Gastroesophageal sphincter (tissue), 4 donors: Measurements from ENCODE around the gene MCM9. TPM values are rescaled to one million over a fixed set of nuclear protein-coding genes. Genes with fewer than 3 reads are reported as not detected.

Source experiments
- ATAC-seq: fragments of 150-250 bp; one replicate; pipeline ENCODE4 v1.9.1; 2016; ENCODE audit warnings: mild to moderate bottlenecking, moderate library complexity
- H3K27ac ChIP-seq, 4 donors: fragments of 200-600 bp; sonication (generic) in 3 of 4; 1 replicate in 3 of 4; 2 replicates in 1 of 4; pipeline ENCODE4 v1.5.1; 2016 to 2019
- H3K27me3 ChIP-seq: fragments of 200-600 bp; sonication (generic); one replicate; pipeline ENCODE4 v1.5.1; 2019
- H3K36me3 ChIP-seq, 2 donors: fragments of 200-600 bp; sonication (generic); one replicate each; pipeline ENCODE4 v1.5.1; 2019; ENCODE audit warnings: control low read depth in 1 of 2
- H3K4me1 ChIP-seq, 3 donors: fragments of 200-600 bp; sonication (generic); 1 replicate in 2 of 3; 2 replicates in 1 of 3; pipeline ENCODE4 v1.5.1; 2016 to 2019; ENCODE audit warnings: control low read depth in 2 of 3
- H3K4me3 ChIP-seq, 2 donors: fragments of 200-600 bp; sonication (generic); one replicate each; pipeline ENCODE4 v1.5.1; 2019; ENCODE audit warnings: mild to moderate bottlenecking in 1 of 2, moderate library complexity in 1 of 2
- H3K9me3 ChIP-seq, 3 donors: fragments of 200-600 bp; sonication (generic); one replicate each; pipeline ENCODE4 v1.5.1; 2017 to 2019; ENCODE audit warnings: control low read depth in 2 of 3
- CTCF ChIP-seq, 4 experiments: fragments of 200-600 bp in 2 of 4; fragments of 450-650 bp in 2 of 4; sonication (generic) in 1 of 4; IDR thresholded peaks; one replicate each; pipeline ENCODE4 v1.5.1; 2017 to 2019; ENCODE audit warnings: antibody characterized with exemption in 4 of 4, mild to moderate bottlenecking in 2 of 4, moderate library complexity in 2 of 4
- EP300 ChIP-seq: sonication (generic); formaldehyde crosslinking; IDR thresholded peaks from one replicate; pipeline ENCODE4 v1.6.1; 2017; ENCODE audit warnings: antibody characterized with exemption, mild to moderate bottlenecking
- POLR2A ChIP-seq, 2 donors: fragments of 450-650 bp; IDR thresholded peaks; one replicate each; pipeline ENCODE4 v1.6.1; 2017; ENCODE audit warnings: antibody characterized with exemption in 2 of 2, mild to moderate bottlenecking in 2 of 2, moderate library complexity in 1 of 2
- POLR2AphosphoS5 ChIP-seq: sonication (generic); formaldehyde crosslinking; IDR thresholded peaks from one replicate; pipeline ENCODE4 v1.6.1; 2017; ENCODE audit warnings: antibody characterized with exemption
- WGBS, 2 donors: methylation state at CpG; one replicate each; pipeline ENCODE4 v1.1.5; 2018; ENCODE audit warnings: low coverage in 1 of 2; 5-methylcytosine and 5-hydroxymethylcytosine counted together
- total RNA-seq, 4 donors: library from RNA; depleted of rRNA; stranded (reverse); fragments of >200 nt; gene quantifications; one replicate each; pipeline ENCODE4 v1.1.0, GENCODE V29; 2016

Gene MCM9
- total RNA-seq, 4 donors from 2014 or later = 7.7 to 25.7 (median 16.8) TPM

- no peaks in the 10 kb centered on the region for H3K27me3 ChIP-seq
- peaks cover 0 to 1% of the 10 kb centered on the region in 2 donors for H3K36me3 ChIP-seq
- peak within 1 kb of the TSS; percentile 85 to 92 for H3K4me3 ChIP-seq
- no peaks in the 10 kb centered on the region for H3K9me3 ChIP-seq
- peaks cover 0 to 52% (median 10%) of the 10 kb centered on the region in 3 donors for H3K4me1 ChIP-seq
- peak; percentile 95 for ATAC-seq
- 0% methylated on average over 14 to 38 of the region's 51 CpGs for WGBS, 2 donors
- TF ChIP-seq POLR2AphosphoS5 (peak; percentile 70), CTCF (IDR thresholded peaks at IDR 0.05) (peak in 3 of 4 experiments; percentile 66 to 68 (median 67)), POLR2A (IDR thresholded peaks at IDR 0.05) (peak; percentile 24 to 53), EP300 (no peak)
- peak within 1 kb of the TSS; percentile 72 to 97 (median 94) for H3K27ac ChIP-seq
These were observed 41.0 kb downstream of the MCM9 start, which contains the start of gene ASF1A for GRCh38 chr6:118893807-118894424. Gene ASF1A (plus strand): TSS chr6:118894152. CDS start chr6:118894414, 262 bp downstream.

DNA sequence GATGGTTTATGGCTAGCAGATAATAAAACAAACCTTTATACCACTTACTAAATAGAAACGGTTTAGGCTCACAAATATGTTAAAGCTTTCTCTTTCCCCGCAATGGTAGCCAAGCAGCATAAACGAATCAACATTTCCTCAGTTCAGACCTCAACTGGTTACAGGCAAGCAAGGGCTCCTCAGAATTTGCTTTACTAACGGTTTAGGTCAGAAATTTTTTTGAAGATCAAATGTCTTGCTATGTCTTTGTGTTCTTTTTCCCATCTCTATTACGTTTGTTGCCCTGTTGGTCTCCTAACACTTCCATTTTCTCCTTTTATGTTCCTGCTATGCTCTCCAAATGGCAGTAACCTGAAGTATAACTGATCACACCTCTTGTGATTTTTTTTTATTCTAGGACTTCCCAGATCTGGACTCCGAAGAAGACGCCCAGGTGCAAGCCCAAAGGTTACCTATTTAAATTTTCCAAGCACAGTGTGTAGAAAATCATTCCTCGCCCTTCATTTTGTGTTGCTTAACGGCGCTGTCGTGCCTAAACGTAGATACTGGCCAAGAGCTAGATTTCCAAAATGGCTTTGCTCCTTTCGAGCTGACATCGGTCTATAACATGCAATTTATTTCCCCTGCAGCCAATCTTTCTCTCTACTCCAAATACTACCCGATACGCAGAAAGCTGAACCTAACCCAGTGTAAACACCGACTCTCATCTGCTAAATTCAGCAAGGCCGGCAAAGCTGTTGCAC, 41.7 kb downstream of the MCM9 start:
- H3K27me3 ChIP-seq = no peaks in the 10 kb centered on the region
- peak; percentile 16 for ATAC-seq
- 0 to 3% methylated on average over 15 to 18 of the region's 18 CpGs for WGBS, 2 donors
- H3K27ac ChIP-seq = peak overlapping the region; percentile 64 to 97 (median 94)
- H3K4me3 ChIP-seq = peak overlapping the region; percentile 85 to 92
- TF ChIP-seq EP300 (no peak), POLR2A (IDR thresholded peaks at IDR 0.05) (no peak)
- no peaks in the 10 kb centered on the region for H3K36me3 ChIP-seq
- H3K9me3 ChIP-seq = no peaks in the 10 kb centered on the region
- H3K4me1 ChIP-seq = peaks cover 0 to 46% (median 10%) of the 10 kb centered on the region in 3 donors

DNA sequence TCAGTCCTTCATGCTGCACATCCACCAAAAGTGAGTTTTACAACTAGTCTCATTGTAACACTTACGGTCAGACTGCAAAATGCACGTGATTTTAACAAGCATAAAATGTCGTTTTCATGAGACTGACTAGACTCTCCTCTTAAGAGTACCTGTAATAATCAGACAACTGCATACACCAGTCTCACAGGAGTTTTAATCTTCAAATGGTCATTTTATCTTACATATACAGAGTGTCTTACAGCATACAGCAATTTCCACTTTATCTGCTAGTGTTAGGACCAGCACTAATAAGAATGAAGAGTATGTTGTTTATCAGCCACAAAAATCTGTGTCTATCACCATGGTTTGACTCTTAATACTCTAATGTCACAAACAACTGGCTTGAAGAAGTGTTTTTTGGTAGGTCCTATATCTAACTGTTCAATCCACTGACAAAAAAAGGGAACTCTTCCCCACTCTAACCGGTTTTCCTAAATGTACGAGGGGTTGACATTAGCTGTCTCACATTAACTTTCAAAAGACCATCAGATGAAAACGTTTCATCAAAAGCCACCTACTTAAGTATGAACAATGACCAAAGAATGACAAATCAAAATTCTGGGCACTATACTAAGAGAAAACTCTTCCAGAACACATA, 42.5 kb downstream of the MCM9 start:
- TF ChIP-seq EP300 = no peak
- no peak for TF ChIP-seq CTCF (IDR thresholded peaks at IDR 0.05)
- no peak for TF ChIP-seq POLR2AphosphoS5
- WGBS, 2 donors = 13 to 26% methylated on average over 6 of the region's 6 CpGs
- Histone ChIP-seq H3K27ac (peak overlapping the region; percentile 64 to 97 (median 94)), H3K36me3 (no peaks in the 10 kb centered on the region), H3K4me1 (peaks cover 0 to 41% (median 10%) of the 10 kb centered on the region in 3 donors), H3K9me3 (no peaks in the 10 kb centered on the region), H3K4me3 (peak overlapping the region; percentile 85 to 92), H3K27me3 (no peaks in the 10 kb centered on the region)
- no peak for ATAC-seq

GRCh38 chr6:118890997-118891790, 43.8 kb downstream of the MCM9 start:
- Histone ChIP-seq H3K9me3 (no peaks in the 10 kb centered on the region), H3K4me1 (peaks cover 0 to 29% (median 8%) of the 10 kb centered on the region in 3 donors), H3K27me3 (no peaks in the 10 kb centered on the region), H3K4me3 (no peak overlapping the region), H3K27ac (peak overlapping the region in 2 of 4 donors; percentile 45 to 96), H3K36me3 (no peaks in the 10 kb centered on the region)
- TF ChIP-seq POLR2A (IDR thresholded peaks at IDR 0.05) (no peak), EP300 (no peak), CTCF (IDR thresholded peaks at IDR 0.05) (no peak), POLR2AphosphoS5 (no peak)
- 78 to 95% methylated on average over 5 of the region's 5 CpGs for WGBS, 2 donors
- no peak for ATAC-seq

DNA sequence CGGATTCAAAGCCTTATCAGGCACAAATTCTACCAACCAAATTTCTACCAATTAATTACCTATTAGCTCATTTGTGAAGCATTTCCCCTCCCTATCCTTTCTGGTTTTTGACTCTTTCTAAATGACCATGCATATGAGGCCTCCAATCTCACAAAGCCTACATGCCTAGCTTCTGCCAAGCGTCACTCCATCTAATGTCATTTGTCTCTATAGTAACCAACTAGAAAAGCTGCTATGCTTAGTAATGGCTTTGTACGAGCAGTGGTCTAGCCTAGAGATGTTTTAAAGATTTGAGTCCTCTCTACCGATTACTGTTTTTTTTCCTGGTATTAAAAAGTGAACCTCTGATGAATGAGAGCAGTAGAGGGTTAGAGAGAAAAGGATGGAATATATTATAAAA, 45.8 kb downstream of the MCM9 start:
- no peak for ATAC-seq
- peaks cover 0 to 20% (median 6%) of the 10 kb centered on the region in 3 donors for H3K4me1 ChIP-seq
- no peak for TF ChIP-seq EP300
- no peak for TF ChIP-seq POLR2AphosphoS5
- TF ChIP-seq POLR2A (IDR thresholded peaks at IDR 0.05) = no peak
- no peak for TF ChIP-seq CTCF (IDR thresholded peaks at IDR 0.05)
- no peaks in the 10 kb centered on the region for H3K9me3 ChIP-seq
- no peak overlapping the region for H3K4me3 ChIP-seq
- no peaks in the 10 kb centered on the region for H3K36me3 ChIP-seq
- 94 to 100% methylated on average over 2 to 4 of the region's 4 CpGs for WGBS, 2 donors
- no peak overlapping the region for H3K27ac ChIP-seq
- no peaks in the 10 kb centered on the region for H3K27me3 ChIP-seq
